T-helper 1 cell (primary cell): ENCODE results near the gene SPTBN5.

Source experiments
- DNase-seq, 5 donors: peaks; one replicate each; pipeline ENCODE4 v3.0.0-alpha.2; 2012 to 2020

SPTBN5 gene

DNA sequence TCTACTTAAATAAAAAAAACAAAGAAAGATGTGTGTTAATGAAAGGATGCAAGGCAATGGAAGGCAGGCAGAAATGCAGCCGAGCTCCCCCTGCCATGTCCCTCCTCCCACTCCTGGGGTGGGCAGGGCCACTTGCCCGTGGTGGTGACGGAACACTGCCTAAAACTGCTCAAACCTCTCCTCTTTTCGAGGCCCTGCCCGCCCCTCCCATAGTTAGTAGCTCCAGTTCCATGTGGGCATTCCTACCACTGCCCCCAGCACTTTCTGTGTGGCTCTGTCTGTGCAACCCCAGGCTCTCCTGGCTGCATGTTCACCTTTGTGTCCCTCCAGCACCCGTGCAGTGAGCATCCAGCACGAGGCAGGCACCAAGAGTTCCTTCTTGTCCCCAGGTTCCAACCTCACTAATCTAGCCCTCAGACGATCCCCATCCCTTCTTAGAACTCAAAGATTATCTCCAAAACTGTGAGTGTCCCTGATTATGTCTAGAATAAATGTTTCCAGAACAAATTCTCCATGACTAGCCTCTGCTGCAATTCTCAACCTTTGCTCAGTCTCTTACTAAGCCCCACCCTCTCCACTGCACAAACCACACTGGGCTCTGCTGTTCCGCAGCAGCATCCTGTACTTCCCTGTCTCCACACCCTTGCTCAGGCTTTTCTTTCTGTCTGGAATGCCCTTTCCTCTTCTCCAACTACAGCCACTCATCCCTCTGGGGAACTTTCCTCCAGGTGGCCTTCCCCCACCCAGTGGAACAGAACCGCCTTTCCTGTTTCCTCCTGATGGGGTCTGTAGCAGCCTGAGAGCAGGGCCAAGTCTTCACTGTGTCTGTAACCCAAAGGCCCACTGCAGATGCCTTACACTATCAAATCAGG, 32.6 kb upstream of the SPTBN5 start:
- no peak for DNase-seq

DNA sequence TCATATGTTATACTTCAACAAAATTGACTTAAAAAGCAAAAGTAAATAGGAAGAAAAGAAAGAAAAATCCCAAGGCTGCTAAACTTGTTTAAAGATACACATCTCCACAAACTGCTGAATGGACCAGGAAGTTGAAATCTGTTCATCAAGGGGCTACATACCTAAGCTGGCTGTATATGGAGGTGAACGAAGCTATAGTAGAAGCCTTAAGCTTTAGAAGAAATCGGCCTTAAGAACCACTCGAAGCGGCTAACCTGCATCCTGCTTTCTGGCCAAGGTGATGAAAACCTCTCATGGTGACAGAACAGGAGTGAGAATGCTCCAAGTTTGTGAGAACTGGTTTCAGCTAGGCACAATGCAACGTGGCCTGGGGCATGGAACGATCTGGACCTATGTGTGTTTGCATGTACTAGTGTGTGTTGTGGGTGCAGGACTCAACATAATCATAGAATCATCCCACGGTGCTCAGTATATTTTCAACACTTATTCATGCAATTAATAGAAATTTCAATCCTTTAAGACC, 31.3 kb upstream of the SPTBN5 start:
- DNase-seq, result no peak

DNA sequence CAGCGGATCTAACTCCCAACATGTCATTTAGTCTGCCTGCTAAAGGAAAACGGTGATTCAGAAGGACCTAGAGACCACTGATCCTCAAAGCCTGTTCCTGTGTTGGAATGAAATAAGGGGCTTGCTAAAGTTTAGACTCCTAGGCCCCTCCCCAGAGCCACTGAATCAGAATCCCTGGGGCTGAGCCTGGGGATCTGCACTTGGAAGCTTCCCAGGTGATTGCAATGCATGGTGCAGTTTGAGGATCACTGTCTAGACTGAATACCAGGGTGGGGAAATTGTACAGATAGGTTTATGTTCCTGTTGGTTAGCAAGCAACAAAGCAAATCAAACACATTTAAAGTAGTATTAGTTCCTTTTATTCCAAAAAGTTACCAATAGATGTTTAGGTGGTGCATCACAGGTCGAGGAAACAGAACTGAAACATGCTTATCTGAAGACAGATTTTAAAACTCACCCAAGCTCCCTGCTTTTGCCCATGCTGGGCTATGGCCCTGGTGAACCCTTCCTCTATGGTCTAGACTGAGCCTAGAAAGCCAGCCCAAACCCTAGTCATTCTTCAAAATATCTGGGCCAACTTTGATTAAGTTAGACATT, 29.6 kb upstream of the SPTBN5 start:
- no peak for DNase-seq

DNA sequence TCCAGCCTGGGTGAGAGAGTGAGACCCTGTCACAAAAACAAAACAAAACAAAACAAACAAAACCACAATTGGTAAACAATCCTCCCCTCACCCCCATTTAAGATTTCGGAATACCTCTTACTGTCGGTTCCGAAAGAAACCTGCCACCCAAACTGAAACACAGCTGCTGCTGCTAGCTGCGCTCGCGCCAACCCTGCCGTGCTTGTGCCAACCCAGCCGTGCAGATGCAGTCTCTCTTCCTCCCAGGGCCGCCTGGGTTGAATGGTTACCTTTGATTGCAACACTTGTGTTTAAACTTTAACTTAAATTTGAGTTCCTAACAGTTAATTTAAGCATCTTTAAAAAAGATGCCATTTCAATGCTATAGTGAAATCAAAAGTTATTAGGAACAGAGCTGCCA, 28.5 kb upstream of the SPTBN5 start:
- no peak for DNase-seq

DNA sequence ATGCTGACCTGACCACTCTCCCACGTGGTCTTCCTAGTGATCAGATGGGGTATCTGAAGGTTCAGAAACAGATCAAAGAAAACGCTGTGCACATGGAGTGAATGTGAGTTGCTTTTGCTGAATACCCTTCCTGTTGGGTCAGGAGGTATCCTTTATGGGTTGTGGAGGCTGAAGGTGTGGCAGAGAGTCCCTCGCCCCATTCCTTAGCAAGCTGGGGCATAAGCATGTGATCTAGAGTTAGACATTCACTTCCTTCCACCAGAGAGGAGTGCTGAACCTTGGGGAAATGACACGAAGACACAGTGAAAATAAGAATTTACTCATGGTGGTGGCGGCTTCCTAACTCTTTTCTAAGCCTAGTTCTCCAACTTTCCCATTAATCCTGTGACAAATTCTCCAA, 27.8 kb upstream of the SPTBN5 start:
- DNase-seq, result no peak

DNA sequence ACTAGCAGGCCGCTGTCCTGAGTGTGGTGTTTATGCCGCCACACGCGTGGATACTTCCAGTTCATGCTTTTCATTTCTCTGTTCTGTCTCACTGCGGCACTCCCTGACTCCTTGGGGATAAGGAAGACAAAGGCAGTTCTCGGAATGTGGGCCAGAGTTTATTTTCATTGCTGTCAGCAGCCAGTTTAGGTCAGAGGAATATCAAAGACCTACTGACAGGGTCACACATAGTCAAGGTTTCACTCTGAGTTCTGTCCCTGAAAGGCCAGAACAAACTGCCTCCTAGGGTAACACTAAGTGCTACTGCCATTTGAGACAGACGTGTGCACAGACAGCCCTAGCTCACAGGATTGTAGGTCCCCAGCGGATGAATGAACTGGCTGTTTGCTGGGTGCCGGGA, 27.3 kb upstream of the SPTBN5 start:
- no peak for DNase-seq

DNA sequence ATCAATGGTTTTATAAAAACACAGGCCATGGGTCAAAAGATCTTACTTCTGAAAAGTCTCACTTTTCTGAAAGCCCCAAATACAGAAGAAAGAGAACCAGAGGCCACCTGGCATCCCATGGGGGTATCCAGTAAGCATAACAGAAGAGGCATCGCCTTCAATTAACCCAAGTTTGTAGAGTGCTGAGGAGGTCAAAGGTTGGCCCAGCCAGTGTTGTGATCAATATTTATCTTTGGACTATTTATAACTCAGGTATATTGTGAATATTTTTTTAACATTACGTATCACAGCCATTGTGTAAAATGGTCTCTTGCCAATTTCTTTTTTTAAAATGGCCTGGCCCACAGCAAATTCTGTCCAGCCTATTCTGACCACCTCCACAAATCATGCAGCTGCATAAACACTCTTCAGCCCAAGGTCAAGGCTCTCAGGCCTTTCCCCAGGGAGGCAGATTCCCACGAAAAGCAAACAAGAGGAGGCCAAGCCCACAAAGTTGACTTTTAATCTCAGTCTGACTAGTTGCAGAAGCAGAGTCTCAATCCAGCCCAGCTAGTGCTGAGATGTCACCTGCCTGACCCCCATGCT, 26.2 kb upstream of the SPTBN5 start:
- no peak for DNase-seq

DNA sequence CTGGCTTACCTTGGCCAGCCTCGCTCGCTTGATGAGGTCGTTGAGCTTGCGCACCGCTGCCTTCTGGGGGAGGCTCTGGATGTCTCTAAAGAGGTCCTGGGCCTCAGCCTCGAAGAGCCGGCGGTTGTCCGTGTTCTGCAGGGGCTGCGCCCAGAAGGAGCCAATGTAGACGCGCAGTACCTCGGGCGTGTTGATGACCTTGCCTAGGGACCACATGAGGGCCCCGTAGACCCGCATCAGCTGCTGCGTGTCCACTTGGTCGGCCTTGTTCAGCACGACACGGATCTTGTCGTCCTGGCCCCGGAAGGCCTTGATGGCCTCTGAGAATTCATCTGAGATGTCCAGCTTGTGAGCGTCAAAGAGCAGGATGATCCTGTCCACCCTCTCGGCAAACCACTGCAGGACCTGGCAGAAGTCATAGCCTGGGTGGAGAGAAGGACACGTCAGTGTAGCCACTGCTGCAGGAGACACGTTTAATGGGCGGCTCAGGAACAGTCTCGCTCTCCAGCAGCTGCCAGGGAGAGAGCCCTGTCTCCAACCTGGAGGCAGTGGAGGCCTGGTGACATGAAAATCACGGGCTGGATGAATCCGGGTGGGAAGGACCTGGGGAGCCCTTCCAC, 25.5 kb upstream of the SPTBN5 start:
- DNase-seq, result no peak

DNA sequence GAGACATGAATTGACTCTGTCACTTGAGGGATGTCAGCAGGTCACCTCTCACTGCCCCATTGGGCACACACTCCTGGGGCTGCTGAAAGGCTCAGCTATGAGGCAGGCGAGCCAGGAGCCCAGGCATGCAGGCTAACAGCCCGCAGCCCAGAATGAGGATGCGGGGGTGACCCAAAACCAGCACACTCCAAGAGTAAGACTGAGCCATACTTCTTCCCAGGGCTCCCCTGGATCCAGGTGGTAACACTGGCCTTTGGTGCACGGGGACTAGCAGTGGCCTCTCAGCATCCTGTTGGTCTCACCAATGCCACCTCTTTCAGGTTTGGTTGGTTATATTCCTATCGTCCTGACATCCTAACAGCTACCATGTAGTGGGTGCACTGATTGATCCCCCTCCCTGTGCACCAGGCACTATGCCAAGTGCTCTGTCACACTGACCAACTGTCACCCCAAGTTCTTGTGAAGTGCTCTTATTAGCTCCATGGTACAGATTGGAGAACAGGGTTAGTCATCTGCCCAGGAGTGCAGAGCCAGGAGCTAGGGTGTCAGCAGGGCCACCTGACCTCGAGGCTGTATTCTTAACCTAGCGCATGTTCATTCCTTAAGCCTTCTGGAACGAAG, 24.8 kb upstream of the SPTBN5 start:
- DNase-seq, result no peak

DNA sequence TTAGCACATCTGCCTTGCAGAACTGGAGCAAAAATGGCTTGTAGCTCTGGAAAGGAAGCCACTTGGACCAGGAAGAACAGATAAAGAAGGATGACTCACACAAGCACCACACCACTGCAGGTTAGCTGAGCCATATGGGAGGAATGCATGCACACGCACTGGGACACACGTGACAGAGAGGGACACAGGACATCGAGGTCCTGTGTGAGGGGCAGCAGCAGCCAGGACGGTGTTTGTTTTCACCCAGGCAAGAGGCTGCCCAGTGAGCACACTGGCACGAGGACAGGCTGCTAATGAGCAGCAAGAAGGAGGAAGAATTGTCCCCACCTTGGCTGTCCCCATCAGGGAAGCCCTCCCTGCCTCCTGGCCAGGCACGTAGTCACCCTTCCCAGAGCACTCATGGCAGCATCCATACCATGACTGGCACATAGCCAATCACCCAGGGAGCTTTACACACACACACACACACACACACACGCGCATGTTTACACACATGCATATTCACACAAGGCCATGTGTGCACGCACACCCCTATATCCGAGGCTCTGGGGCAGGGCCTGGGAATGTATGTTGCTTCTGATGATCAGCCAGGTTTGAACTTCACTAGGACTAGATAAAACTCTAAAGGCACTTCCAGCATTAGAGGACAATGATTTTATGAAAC, 24.0 kb upstream of the SPTBN5 start:
- DNase-seq, result no peak

DNA sequence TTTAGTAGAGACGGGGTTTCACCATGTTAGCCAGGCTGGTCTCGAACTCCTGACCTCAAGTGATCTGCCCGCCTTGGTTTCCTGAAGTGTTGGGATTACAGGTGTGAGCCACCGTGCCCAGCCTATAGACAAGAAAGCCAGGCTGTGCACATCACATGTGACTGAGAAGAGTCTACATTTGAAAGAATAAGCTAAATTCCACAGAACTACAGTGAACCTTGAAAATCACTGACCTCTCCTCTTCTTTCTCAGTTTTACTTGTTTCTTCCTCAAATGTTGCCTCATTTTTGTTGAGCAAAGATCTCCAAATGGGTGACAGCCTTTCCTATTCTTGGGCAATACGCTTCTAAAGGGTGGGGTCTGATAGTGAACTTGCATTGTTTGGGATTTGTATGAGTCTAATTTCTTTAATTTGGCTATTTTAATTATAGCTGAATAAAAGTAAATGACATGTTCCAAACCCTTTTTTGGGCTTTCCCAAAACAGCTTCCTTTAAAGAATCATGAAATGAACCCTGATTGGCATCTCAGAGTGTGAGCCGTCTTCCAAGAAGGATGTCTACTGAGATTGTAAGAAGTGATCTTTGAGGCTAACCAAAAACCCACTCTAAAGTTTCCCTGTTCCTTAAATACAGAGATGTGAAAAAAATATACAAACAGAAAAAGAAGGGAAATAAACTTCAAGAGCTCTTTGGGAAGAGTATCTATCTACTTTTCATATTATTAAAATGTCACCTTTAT, 21.6 kb upstream of the SPTBN5 start:
- DNase-seq, result no peak

DNA sequence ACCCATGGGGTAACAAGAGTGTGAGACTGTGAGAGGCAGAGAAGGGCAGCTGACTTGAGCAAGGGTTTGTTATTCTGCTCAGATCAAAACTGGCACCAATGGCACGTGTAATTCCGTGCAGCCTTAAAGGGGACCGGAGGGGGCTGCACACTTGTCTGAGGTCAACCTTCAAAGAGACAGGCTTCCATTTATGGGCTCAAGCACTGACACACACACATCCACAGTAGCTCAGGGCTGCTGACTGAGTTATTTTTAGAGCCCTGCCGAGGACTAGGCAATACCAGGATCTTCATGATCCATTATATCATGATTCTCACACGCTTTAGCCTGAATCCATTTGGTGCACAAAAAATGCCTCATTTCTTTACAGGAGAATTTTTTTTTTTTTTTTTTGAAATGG, 20.6 kb upstream of the SPTBN5 start:
- no peak for DNase-seq

DNA sequence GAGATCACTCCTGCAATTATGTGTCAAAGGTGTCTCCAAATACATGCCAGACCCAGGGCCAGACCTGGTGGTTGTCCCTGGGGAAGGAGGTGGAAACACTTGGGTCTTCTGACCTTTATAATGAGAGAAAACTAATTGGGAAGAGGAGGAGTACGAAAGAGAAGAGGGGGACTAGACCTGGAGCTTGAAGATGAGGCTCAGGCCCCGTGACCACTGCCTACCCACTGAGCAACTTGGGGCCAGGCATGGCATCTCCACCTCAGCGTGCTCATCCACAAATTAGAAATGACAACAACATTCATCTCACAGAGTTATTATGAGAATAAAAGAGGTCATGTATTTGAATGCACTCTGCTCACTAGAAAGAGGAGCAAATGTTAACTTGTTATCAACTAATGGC, 19.4 kb upstream of the SPTBN5 start:
- no peak for DNase-seq

DNA sequence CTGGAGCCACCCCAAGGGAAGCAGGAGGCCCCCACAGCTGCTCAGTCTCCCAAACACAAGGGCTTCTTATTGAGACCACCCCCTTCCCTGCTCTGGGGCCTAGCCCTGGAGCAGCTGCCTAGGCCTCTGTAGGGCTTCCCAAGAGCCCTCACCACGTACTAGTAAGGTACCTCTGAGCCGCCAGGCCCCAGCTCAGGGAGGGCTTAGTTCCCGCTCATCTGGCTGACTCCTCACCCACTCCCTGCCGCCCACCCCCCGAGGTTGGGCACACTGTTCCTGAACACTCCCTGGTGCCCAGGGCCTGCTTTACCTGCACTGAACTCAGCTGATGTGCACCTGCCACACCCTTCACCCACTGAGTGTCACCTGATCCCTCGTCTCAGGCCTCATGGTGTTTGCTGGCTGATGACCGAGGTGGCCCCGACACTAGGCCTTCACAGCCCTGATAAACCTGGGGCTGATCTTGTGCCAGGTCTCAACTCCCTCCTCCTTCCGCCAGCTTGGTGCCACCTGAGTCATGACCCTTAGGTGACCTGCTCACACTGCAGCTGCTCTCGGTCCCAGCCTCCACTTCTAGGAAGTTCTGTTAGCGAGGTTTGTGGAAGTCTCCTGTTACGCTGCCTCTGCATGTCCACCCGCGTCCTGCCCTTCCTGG, 18.0 kb upstream of the SPTBN5 start:
- no peak for DNase-seq

DNA sequence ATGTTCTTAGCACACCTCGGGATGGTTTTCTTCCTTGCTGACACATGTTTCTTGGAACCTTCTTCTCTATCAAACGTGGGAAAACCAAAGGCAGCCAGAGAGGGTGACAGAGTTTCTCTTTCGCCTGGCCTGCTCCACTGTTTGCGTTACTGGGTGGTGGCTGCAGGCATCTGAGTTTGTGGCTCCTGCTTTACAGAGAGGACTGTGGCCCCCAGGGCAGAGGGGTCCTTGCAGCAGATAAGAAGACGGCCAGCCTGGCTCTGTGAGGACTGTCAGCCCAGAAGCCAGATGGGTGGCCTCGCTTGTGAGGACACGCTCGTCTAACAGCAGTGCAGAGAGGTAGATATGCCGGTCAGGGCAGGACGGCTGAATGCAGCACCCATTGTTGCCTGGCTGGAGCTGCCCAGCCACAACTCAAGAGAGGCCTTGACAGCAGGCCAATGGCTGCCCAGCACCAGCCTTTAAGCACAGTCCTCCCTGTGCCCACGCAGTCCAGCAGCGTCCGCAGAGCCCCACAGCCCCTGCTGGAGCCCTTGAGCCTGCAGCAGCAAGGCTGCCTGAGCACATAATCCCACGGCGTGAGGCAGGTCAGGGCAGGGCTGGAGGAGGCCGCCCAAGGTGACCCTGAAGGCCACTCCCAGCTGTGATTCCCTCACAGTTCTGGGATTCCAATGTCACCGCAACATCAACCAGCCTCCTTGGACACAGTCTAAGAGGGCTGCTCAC, 15.0 kb upstream of the SPTBN5 start:
- no peak for DNase-seq

DNA sequence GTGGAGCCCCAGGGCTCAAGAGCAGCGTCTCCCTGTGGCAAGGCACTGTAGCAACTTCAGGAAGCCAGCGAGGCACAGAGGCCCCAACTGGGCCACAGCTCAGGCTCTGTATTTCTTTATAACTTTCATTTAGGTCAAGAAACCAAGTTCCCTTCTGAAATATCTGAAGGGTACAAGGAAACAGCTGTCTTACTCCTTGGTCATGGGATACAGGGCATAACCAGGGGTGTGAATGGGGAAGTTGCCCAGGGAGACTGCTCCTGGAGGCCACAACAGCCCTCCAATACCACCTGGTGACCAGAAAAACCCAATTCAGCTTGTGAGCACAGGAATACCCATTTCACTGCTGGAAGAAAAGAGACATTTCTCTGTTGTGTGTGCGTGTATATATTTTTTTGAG, 13.3 kb upstream of the SPTBN5 start:
- DNase-seq, result no peak

DNA sequence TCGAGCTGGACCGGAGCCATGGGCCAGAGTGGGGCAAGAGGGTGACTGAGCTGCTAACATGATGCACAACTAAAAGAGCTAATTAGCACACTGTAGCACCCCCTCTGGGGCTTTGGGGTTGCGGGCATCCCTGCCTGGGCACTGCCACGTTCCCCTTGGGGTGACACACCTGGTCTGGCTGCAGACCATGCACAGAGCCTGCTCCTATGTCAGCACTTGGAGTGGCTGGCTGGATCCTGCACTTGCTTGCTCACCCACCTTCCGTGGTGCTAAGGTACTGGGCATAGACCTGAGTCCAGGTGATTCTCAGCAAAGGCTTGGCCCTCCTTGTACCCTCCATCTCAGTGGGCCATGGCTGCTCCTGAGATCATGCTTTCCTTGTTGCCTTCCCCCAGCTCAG, 12.8 kb upstream of the SPTBN5 start:
- no peak for DNase-seq

DNA sequence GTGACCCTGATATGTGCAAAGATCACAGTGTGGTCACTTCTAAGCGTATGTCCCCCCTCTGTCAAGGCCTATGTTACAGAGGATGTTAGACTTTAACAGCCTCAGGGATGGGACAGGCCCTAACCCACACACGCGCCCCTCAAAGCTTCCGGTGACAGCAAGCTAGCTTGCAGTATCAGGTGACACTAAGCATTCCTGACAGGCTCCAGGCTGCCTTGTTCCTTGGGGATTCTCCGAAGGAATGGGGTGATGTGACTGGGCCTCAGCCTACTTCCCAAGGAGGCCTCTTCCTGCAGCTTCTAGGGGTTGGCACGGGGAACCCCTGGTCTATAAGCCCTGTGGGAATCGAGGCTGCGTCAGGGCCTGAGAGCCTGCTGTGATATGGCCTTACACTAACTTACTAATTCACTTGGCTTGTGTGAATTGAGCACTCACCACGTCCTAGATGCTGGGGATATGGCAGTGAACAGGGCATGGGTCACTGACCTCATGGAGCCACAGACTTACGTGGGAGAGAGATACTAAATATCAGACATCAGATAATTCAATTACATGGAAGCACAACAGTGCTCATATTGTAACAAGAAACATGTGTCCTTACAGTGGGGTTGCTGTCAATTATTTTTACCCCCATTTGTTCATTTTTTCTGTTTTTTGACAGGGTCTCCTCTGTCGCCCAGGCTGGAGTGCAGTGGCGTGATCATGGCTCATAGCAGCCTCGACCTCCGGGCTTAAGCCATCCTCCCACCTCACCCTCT, 11.4 kb upstream of the SPTBN5 start:
- no peak for DNase-seq

DNA sequence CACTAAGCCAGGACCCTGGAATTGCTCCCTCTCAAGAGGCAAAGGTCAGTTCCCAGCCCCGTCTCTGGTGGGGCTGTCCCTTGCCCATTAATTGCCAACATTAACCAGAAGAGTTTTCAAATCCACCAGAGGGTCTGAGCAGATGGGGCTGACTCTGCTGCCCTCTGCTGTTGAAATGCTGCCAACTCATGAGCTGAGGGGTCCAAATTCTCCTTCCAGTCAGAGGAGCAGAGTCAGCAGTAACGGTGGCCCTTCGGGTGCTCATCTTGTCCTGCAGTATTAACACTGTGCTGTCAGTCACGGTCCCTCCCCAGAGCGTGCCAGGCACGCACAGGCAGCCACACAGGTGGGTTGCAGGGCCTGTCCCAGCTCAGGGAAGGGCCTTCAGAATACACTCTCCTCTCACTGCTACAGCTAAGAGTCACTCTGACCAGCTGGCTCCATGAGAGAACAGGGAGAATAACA, 10.7 kb upstream of the SPTBN5 start:
- DNase-seq, result peak; percentile 36 to 65 (median 56)

DNA sequence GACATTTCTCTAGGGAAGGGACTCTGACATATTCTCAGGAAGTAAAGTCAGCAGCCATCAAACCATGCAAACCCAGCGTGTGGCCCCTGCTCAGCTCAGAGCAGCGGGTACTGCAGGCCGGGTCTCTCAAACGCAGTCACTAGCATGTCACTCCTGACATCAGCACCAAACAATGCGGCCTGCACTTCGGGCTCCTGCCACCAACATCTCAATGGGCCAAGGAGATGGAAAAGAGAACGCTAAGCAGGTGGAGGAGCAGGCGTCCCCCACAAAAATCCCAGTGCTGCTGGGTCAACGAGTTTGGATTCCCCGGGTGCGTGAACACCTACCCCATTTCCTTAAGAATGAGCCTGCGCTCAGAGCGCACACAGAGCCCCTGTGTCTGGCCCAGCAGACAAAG, 9.9 kb upstream of the SPTBN5 start:
- DNase-seq, result no peak
